Tibial artery (tissue), 4 donors: ENCODE data around the gene ARRDC4.

Source experiments
- DNase-seq, 2 donors: peaks; one replicate each; pipeline ENCODE4 v3.0.0-alpha.2; 2019
- H3K27ac ChIP-seq, 2 donors: fragments of 200-600 bp; sonication (generic) in 1 of 2; 1 replicate in 1 of 2; 2 replicates in 1 of 2; pipeline ENCODE4 v1.5.1; 2018 to 2019; ENCODE audit warnings: mild to moderate bottlenecking in 1 of 2
- H3K27me3 ChIP-seq, 2 donors: fragments of 200-600 bp; sonication (generic) in 1 of 2; one replicate each; pipeline versions ENCODE4 v1.5.1 to v1.6.0; 2016 to 2019
- H3K36me3 ChIP-seq, 3 donors: fragments of 200-600 bp; sonication (generic) in 2 of 3; one replicate each; pipeline ENCODE4 v1.5.1; 2016 to 2019; ENCODE audit warnings: mild to moderate bottlenecking in 2 of 3
- H3K4me1 ChIP-seq, 4 donors: fragments of 200-600 bp; sonication (generic) in 2 of 4; 1 replicate in 3 of 4; 2 replicates in 1 of 4; pipeline ENCODE4 v1.5.1; 2016 to 2019
- H3K4me3 ChIP-seq, 2 donors: fragments of 200-600 bp; sonication (generic) in 1 of 2; 1 replicate in 1 of 2; 2 replicates in 1 of 2; pipeline ENCODE4 v1.5.1; 2018 to 2019; ENCODE audit warnings: mild to moderate bottlenecking in 2 of 2
- H3K9me3 ChIP-seq, 3 donors: fragments of 200-600 bp; sonication (generic) in 1 of 3; one replicate each; pipeline ENCODE4 v1.5.1; 2016 to 2019
- intact Hi-C: fragments of 100-400 bp; cut with DNase I; formaldehyde crosslinking; loops from one replicate; pipeline ENCODE4 v1.15.0; 2023; ENCODE audit warnings: low total_unique reads
- TF ChIP-seq, protein P1 (sequence below), 2 experiments: fragments of 200-600 bp in 1 of 2; fragments of 450-650 bp in 1 of 2; IDR thresholded peaks; one replicate each; pipeline ENCODE4 v1.5.1; 2017 to 2019; ENCODE audit warnings: antibody characterized with exemption in 2 of 2, mild to moderate bottlenecking in 1 of 2, moderate library complexity in 1 of 2

ARRDC4 gene

DNA sequence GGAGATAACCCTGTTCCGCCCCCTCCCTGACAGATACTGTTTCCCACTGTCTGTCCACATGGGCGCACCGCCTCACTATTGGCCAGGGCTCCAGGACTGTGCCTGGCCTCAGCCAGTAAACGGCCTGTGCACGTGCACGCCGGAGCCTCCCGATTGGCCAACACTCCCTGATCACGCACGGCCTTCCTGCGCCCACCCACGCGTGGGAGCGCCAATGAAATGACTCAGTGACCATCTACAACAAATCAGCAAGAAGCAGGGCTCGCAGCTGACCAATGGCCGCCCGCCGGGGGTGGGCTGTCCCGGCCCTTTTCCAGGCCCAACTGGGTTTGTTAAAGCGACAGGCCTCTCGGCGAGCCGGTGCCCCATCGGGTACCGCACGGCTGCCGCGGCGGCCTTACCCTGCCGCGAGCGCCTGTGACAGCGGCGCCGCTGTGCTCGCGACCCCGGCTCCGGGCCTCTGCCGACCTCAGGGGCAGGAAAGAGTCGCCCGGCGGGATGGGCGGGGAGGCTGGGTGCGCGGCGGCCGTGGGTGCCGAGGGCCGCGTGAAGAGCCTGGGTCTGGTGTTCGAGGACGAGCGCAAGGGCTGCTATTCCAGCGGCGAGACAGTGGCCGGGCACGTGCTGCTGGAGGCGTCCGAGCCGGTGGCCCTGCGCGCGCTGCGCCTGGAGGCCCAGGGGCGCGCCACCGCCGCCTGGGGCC, at the start of gene ARRDC4:
Gene ARRDC4, plus strand, starts transcription at position 340 of the 703 bp plus-strand sequence. Its CDS starts 159 bp downstream, at position 499.
- intact Hi-C loops: no loop called here
- no peaks in the 10 kb centered on the region for H3K9me3 ChIP-seq
- peak; percentile 100 for DNase-seq
- H3K27me3 ChIP-seq: no peaks in the 10 kb centered on the region
- TF ChIP-seq, protein P1, sequence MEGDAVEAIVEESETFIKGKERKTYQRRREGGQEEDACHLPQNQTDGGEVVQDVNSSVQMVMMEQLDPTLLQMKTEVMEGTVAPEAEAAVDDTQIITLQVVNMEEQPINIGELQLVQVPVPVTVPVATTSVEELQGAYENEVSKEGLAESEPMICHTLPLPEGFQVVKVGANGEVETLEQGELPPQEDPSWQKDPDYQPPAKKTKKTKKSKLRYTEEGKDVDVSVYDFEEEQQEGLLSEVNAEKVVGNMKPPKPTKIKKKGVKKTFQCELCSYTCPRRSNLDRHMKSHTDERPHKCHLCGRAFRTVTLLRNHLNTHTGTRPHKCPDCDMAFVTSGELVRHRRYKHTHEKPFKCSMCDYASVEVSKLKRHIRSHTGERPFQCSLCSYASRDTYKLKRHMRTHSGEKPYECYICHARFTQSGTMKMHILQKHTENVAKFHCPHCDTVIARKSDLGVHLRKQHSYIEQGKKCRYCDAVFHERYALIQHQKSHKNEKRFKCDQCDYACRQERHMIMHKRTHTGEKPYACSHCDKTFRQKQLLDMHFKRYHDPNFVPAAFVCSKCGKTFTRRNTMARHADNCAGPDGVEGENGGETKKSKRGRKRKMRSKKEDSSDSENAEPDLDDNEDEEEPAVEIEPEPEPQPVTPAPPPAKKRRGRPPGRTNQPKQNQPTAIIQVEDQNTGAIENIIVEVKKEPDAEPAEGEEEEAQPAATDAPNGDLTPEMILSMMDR (IDR thresholded peaks at IDR 0.05): peak in 1 of 2 experiments; percentile 32
- peak within 1 kb of the TSS; percentile 83 to 91 for H3K27ac ChIP-seq
- H3K4me3 ChIP-seq: peak within 1 kb of the TSS; percentile 84 to 97
- peaks cover 0 to 23% (median 6%) of the 10 kb centered on the region in 4 donors for H3K4me1 ChIP-seq
- no peaks in the 10 kb centered on the region for H3K36me3 ChIP-seq

GRCh38 chr15:97914711-97915110, 45.8 kb upstream of the ARRDC4 start:
- Histone ChIP-seq H3K4me1 (no peaks in the 10 kb centered on the region), H3K36me3 (no peaks in the 10 kb centered on the region), H3K27ac (no peak overlapping the region), H3K9me3 (peaks cover 0 to 3% (median 0%) of the 10 kb centered on the region in 3 donors), H3K27me3 (peaks cover 0 to 6% of the 10 kb centered on the region in 2 donors), H3K4me3 (no peak overlapping the region)
- intact Hi-C loops: no loop called here
- TF ChIP-seq, protein P1 (IDR thresholded peaks at IDR 0.05): no peak
- no peak for DNase-seq

DNA sequence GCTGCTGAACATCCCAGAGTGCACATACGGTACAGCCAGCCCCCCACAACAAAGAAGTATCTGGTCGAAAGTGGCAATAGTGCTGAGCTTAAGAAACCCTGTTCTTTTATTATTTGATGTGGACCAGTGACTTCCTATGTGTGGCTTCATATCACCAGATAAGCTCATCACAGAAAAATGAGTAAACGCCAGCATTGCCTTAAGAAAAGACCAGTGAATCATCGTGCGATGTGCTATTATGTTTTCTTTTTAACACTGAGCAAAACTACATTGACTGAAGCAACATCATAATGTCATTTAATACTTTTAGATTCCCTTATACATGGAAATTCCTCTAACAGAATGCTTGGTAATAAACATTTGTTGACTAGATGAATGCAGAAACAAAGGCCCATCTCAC, 45.2 kb upstream of the ARRDC4 start:
- intact Hi-C loops: no loop called here
- TF ChIP-seq, protein P1 (IDR thresholded peaks at IDR 0.05): no peak
- no peak overlapping the region for H3K4me3 ChIP-seq
- H3K27ac ChIP-seq: no peak overlapping the region
- H3K36me3 ChIP-seq: no peaks in the 10 kb centered on the region
- H3K4me1 ChIP-seq: no peaks in the 10 kb centered on the region
- DNase-seq: no peak
- H3K9me3 ChIP-seq: peaks cover 0 to 3% (median 0%) of the 10 kb centered on the region in 3 donors
- peaks cover 0 to 6% of the 10 kb centered on the region in 2 donors for H3K27me3 ChIP-seq

DNA sequence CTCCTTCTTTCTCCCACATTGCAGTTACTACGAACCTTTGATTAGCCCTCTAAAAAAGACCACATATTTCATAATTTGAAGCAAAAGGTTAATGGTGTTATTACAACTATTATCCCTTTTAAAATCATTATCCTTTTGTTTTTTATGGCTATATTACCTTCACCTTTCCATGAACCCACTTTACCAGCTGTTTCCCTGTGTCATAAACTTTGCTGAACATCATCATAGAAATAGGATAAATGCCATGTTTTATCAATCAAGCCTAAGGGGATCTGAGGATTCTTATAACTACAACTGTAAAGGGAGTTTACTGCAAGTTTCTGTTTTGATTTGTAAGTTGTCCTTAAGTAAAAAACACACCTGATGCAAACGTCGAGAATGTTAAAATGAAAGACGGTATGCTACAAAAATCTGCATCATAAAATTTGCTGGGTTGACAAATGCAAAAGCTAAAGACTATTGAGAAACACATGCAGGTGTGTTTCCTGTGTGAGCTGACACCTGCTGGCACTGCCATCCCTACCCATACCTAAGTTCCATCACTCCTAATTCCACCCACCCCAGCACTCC, 39.1 kb upstream of the ARRDC4 start:
- Histone ChIP-seq H3K9me3 (peaks cover 0 to 26% (median 0%) of the 10 kb centered on the region in 3 donors), H3K27ac (no peak overlapping the region), H3K4me3 (no peak overlapping the region), H3K36me3 (no peaks in the 10 kb centered on the region), H3K27me3 (peaks cover 0 to 3% of the 10 kb centered on the region in 2 donors), H3K4me1 (no peaks in the 10 kb centered on the region)
- DNase-seq: no peak
- TF ChIP-seq, protein P1 (IDR thresholded peaks at IDR 0.05): no peak
- intact Hi-C loops: no loop called here

DNA sequence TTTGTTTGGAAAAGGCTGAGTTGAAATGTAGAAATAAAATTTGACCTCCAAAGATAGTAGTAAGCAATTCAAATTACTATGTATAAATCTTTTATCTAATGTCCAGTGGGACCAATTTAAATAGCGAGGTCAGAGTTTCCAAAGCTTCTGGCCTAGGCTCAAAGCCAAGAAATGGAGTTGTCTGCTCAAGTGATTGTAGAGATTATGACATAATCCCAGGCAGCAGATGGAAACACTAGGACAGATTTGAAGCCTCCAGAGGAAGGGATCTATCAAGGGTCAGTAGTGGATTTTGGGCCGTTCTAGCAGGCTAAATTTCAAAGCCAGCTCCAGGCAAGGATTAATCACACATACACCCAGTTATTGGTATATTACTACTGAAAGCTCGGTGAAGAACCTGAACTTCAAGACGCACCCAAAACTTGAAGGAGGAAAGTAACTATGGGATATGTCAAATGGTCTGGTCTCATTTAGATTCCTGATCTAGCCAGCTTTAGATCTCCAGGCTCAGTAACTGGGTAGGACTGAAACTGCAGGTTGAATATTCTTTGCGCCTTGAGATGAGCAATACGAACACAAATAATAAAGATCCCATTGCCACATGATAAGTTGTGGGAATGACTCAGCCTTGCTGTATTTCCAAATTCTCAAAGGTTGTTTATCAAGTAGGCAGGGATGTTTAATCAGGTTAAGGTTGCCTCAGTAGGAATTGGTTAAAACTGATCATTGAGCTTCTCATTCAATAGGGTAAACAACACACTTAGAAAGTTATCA, 30.9 kb upstream of the ARRDC4 start:
- no peak for DNase-seq
- intact Hi-C loops: no loop called here
- Histone ChIP-seq H3K4me3 (no peak overlapping the region), H3K9me3 (peaks cover 0 to 10% (median 0%) of the 10 kb centered on the region in 3 donors), H3K36me3 (no peaks in the 10 kb centered on the region), H3K4me1 (no peaks in the 10 kb centered on the region), H3K27ac (no peak overlapping the region), H3K27me3 (no peaks in the 10 kb centered on the region)
- TF ChIP-seq, protein P1 (IDR thresholded peaks at IDR 0.05): no peak
